H1 (cell line): ENCODE results near the gene TLE4. TPM values are rescaled to one million over a fixed set of nuclear protein-coding genes. Genes with fewer than 3 reads are reported as not detected.

Experiments used
- CTCF ChIA-PET: fragments of 300-600 bp; sonication (Branson Sonifier 250); formaldehyde crosslinking; loops from one replicate; lab custom pipeline; 2021; ENCODE audit not compliant: partially characterized antibody; lab: Charles Lee
- POLR2A ChIA-PET: fragments of 300-600 bp; sonication (Branson Sonifier 250); formaldehyde crosslinking; loops from one replicate; lab custom pipeline; 2021; ENCODE audit warnings: inconsistent platforms; ENCODE audit not compliant: partially characterized antibody; lab: Charles Lee
- DNase-seq, 2 experiments: peaks; one replicate each; pipeline versions ENCODE4 v3.0.0 to v3.0.0-alpha.2; 2010 to 2022; ENCODE audit warnings: low spot score in 2 of 2, low read depth in 1 of 2, mixed read lengths in 1 of 2
- FAIRE-seq: peaks from 2 replicates; lab custom pipeline; 2011; peaks lifted over from hg19 to GRCh38; lab: Jason Lieb, UNC
- H2AFZ ChIP-seq: 2 replicates; pipeline ENCODE4 v1.8.1; 2012; ENCODE audit warnings: low read length, inconsistent platforms
- H2AK5ac ChIP-seq: 2 replicates; pipeline ENCODE4 v1.6.1; 2013; ENCODE audit warnings: low read depth, low read length
- H2BK120ac ChIP-seq: replicated peaks from 2 replicates; pipeline ENCODE3; 2013; ENCODE audit warnings: low read depth, low read length, inconsistent platforms
- H2BK12ac ChIP-seq: 2 replicates; pipeline ENCODE4 v1.6.1; 2013; ENCODE audit warnings: low read depth, low read length
- H2BK15ac ChIP-seq: 2 replicates; pipeline ENCODE4 v1.6.1; 2013; ENCODE audit warnings: low read length
- H2BK20ac ChIP-seq: 2 replicates; pipeline ENCODE4 v1.6.1; 2013; ENCODE audit warnings: low read length
- H2BK5ac ChIP-seq: 2 replicates; pipeline ENCODE4 v1.6.1; 2013; ENCODE audit warnings: low read depth, low read length
- H3K14ac ChIP-seq: 2 replicates; pipeline ENCODE4 v1.6.1; 2013; ENCODE audit warnings: inconsistent platforms; ENCODE audit not compliant: insufficient read length
- H3K18ac ChIP-seq: 2 replicates; pipeline ENCODE4 v1.6.1; 2013; ENCODE audit warnings: low read length; ENCODE audit errors: extremely low read depth
- H3K23ac ChIP-seq: 2 replicates; pipeline ENCODE4 v1.6.1; 2013; ENCODE audit warnings: inconsistent platforms; ENCODE audit not compliant: insufficient read length
- H3K23me2 ChIP-seq: 2 replicates; pipeline ENCODE4 v1.6.1; 2013; ENCODE audit warnings: low read depth, low read length
- H3K27ac ChIP-seq: 2 replicates; pipeline ENCODE4 v1.6.1; 2011; ENCODE audit warnings: low read depth, low read length, inconsistent platforms
- H3K27me3 ChIP-seq, 4 experiments: replicated peaks in 1 of 4; 1 replicate in 1 of 4; 2 replicates in 3 of 4; pipeline versions ENCODE4 v1.6.1 to v1.8.1; 2011 to 2013; ENCODE audit warnings: low read length in 3 of 4, mild to moderate bottlenecking in 3 of 4, inconsistent platforms in 2 of 4, mixed read lengths in 2 of 4, moderate library complexity in 1 of 4; ENCODE audit not compliant: control insufficient read depth in 3 of 4, insufficient read depth in 3 of 4; ENCODE audit errors: extremely low read depth in 1 of 4
- H3K36me3 ChIP-seq, 4 experiments: 2 replicates each; pipeline versions ENCODE4 v1.6.1 to v1.8.1; 2011 to 2013; ENCODE audit warnings: mild to moderate bottlenecking in 4 of 4, low read length in 3 of 4, moderate library complexity in 2 of 4, control low read depth in 1 of 4, inconsistent platforms in 1 of 4; ENCODE audit not compliant: insufficient read depth in 4 of 4, control insufficient read depth in 2 of 4
- H3K4ac ChIP-seq: replicated peaks from 2 replicates; pipeline ENCODE3; 2013; ENCODE audit warnings: low read length, low read depth, mixed read lengths, inconsistent platforms; ENCODE audit not compliant: insufficient read length
- H3K4me1 ChIP-seq, 4 experiments: replicated peaks in 1 of 4; 1 replicate in 1 of 4; 2 replicates in 3 of 4; pipeline versions ENCODE4 v1.6.1 to v1.8.1; 2011 to 2013; ENCODE audit warnings: low read length in 3 of 4, inconsistent platforms in 2 of 4, mixed read lengths in 1 of 4; ENCODE audit not compliant: insufficient read depth in 4 of 4, control insufficient read depth in 3 of 4
- H3K4me2 ChIP-seq, 2 experiments: 2 replicates each; pipeline versions ENCODE4 v1.6.1 to v1.8.1; 2011 to 2013; ENCODE audit warnings: low read depth in 2 of 2, low read length in 2 of 2, control low read depth in 1 of 2, inconsistent platforms in 1 of 2, mild to moderate bottlenecking in 1 of 2; ENCODE audit not compliant: insufficient read depth in 1 of 2
- H3K4me3 ChIP-seq, 4 experiments: fragments of 200-600, 300-600 bp in 1 of 4; sonication (generic), shearing (Covaris generic), sonication (Bioruptor Twin) in 1 of 4; 2 replicates each; pipeline versions ENCODE4 v1.5.1 to v1.8.1; 2011 to 2016; ENCODE audit warnings: low read length in 4 of 4, low read depth in 3 of 4, control low read depth in 2 of 4, inconsistent platforms in 2 of 4, mild to moderate bottlenecking in 2 of 4, mixed read lengths in 1 of 4, moderate library complexity in 1 of 4; ENCODE audit not compliant: insufficient read depth in 2 of 4; ENCODE audit errors: extremely low read depth in 1 of 4
- H3K56ac ChIP-seq: replicated peaks from 2 replicates; pipeline ENCODE3; 2013; ENCODE audit warnings: low read depth, mild to moderate bottlenecking, mixed read lengths, low read length, inconsistent platforms; ENCODE audit not compliant: insufficient read length
- H3K79me1 ChIP-seq: 2 replicates; pipeline ENCODE4 v1.6.1; 2013; ENCODE audit warnings: low read depth, low read length, control low read depth
- H3K79me2 ChIP-seq, 2 experiments: 2 replicates each; pipeline versions ENCODE4 v1.6.1 to v1.8.1; 2012 to 2013; ENCODE audit warnings: low read length in 2 of 2, mild to moderate bottlenecking in 2 of 2, inconsistent platforms in 1 of 2; ENCODE audit not compliant: insufficient read depth in 2 of 2, control insufficient read depth in 1 of 2
- H3K9ac ChIP-seq, 4 experiments: replicated peaks in 1 of 4; 1 replicate in 1 of 4; 2 replicates in 3 of 4; pipeline versions ENCODE4 v1.6.1 to v1.8.1; 2011 to 2013; ENCODE audit warnings: low read depth in 3 of 4, low read length in 3 of 4, control low read depth in 2 of 4, mild to moderate bottlenecking in 2 of 4, moderate library complexity in 2 of 4, inconsistent platforms in 1 of 4; ENCODE audit errors: extremely low read depth in 1 of 4
- H3K9me3 ChIP-seq, 2 experiments: 2 replicates each; pipeline versions ENCODE4 v1.6.1 to v1.8.1; 2012 to 2013; ENCODE audit warnings: mild to moderate bottlenecking in 2 of 2, moderate library complexity in 2 of 2, control low read depth in 1 of 2, inconsistent platforms in 1 of 2, low read depth in 1 of 2, low read length in 1 of 2, mixed read lengths in 1 of 2; ENCODE audit not compliant: insufficient read depth in 2 of 2
- H4K20me1 ChIP-seq, 2 experiments: replicated peaks in 1 of 2; 2 replicates each; pipeline versions ENCODE3 to v1.8.1; 2011 to 2013; ENCODE audit warnings: inconsistent platforms in 2 of 2, low read length in 2 of 2, mild to moderate bottlenecking in 1 of 2; ENCODE audit not compliant: insufficient read depth in 2 of 2, control insufficient read depth in 1 of 2
- H4K5ac ChIP-seq: 2 replicates; pipeline ENCODE4 v1.6.1; 2013; ENCODE audit warnings: low read length, low read depth, mixed read lengths, inconsistent platforms; ENCODE audit not compliant: insufficient read length
- H4K8ac ChIP-seq: 2 replicates; pipeline ENCODE4 v1.8.0; 2013; ENCODE audit warnings: mild to moderate bottlenecking, moderate library complexity, low read length, inconsistent platforms; ENCODE audit not compliant: insufficient read depth; ENCODE audit errors: extremely low read depth
- H4K91ac ChIP-seq: replicated peaks from 2 replicates; pipeline ENCODE3; 2013; ENCODE audit warnings: low read length, mixed read lengths, inconsistent platforms; ENCODE audit not compliant: insufficient read length
- EZH2 ChIP-seq: fragments of 200-600 bp; sonication (generic); IDR thresholded peaks from 2 replicates; pipeline ENCODE4 v1.7.1; 2012; ENCODE audit warnings: low read depth, mild to moderate bottlenecking, moderate library complexity, low read length, inconsistent platforms; ENCODE audit not compliant: severe bottlenecking
- SP2 ChIP-seq: IDR thresholded peaks from 2 replicates; pipeline ENCODE4 v1.6.1; 2012; ENCODE audit warnings: mild to moderate bottlenecking, low read length, inconsistent platforms
- TBP ChIP-seq: IDR thresholded peaks from 2 replicates; pipeline ENCODE4 v1.6.1; 2011; ENCODE audit warnings: low read depth, low read length, improper control_type of control experiment
- TEAD4 ChIP-seq: IDR thresholded peaks from 2 replicates; pipeline ENCODE4 v1.6.1; 2012; ENCODE audit warnings: low read depth, low read length, inconsistent platforms, mixed read lengths
- WGBS, 2 experiments: shearing (Covaris generic) in 1 of 2; methylation state at CpG; one replicate each; pipeline versions ENCODE4 v1.1.6 to v1.1.7; 2013 to 2015; ENCODE audit warnings: low lambda C conversion rate in 2 of 2, mixed read lengths in 2 of 2, inconsistent platforms in 1 of 2, low coverage in 1 of 2, missing lambda C conversion rate in 1 of 2; ENCODE audit not compliant: insufficient replicate concordance in 2 of 2, insufficient coverage in 1 of 2, insufficient read length in 1 of 2; ENCODE audit errors: extremely low coverage in 1 of 2, missing lambda C conversion rate in 1 of 2; 5-methylcytosine and 5-hydroxymethylcytosine counted together
- polyA plus RNA-seq, 7 experiments: library from polyadenylated mRNA; depleted of rRNA in 3 of 7; stranded (reverse) in 5 of 7; unstranded in 2 of 7; fragments of >200 nt in 5 of 7; fragments of 200-250 nt in 2 of 7; gene quantifications; 1 replicate in 5 of 7; 2 replicates in 1 of 7; 4 replicates in 1 of 7; pipeline versions ENCODE4 v1.2.1 to v1.2.3, GENCODE V29; 2011 to 2013; ENCODE audit warnings: missing spikeins in 2 of 7, mixed read lengths in 2 of 7
- total RNA-seq: library from RNA; stranded (reverse); fragmentation: NEBNext Ultra II Directional; extraction: Animal tissue kit (Norgen Biotek cat#: 25700); gene quantifications from 2 replicates; pipeline ENCODE4 v1.2.1, GENCODE V29; 2021

TLE4 gene
- total and polyA plus RNA-seq, 2 of the 8 experiments (the other 6 are each of a cell fraction or from before 2014, with no cell fraction given), result 32.4 to 36.9 TPM

GRCh38 chr9:79708541-79708940, 136.8 kb downstream of the TLE4 start:
- Histone ChIP-seq H4K5ac (no peak overlapping the region), H4K8ac (no peak overlapping the region; the same call in 1 of the 2 replicates), H3K27me3 (no peaks in the 10 kb centered on the region), H4K91ac (no peak overlapping the region), H3K9me3 (no peaks in the 10 kb centered on the region), H2BK20ac (no peak overlapping the region), H3K4me2 (no peak overlapping the region), H2AFZ (no peak overlapping the region), H3K4me1 (peaks cover 2 to 4% (median 3%) of the 10 kb centered on the region in 4 experiments; a peak in 4 of 7 replicates), H3K56ac (no peak overlapping the region), H3K18ac (no peak overlapping the region), H2AK5ac (no peak overlapping the region), H3K4me3 (no peak overlapping the region), H2BK5ac (no peak overlapping the region), H3K79me2 (no peaks in the 10 kb centered on the region), H3K27ac (no peak overlapping the region), H3K79me1 (no peaks in the 10 kb centered on the region), H2BK120ac (no peak overlapping the region), H2BK15ac (no peak overlapping the region), H2BK12ac (no peak overlapping the region), H4K20me1 (no peaks in the 10 kb centered on the region), H3K23ac (no peak overlapping the region), H3K23me2 (no peaks in the 10 kb centered on the region; the same call in 1 of the 2 replicates), H3K14ac (no peak overlapping the region), H3K36me3 (peaks cover 4 to 31% (median 10%) of the 10 kb centered on the region in 4 experiments; a peak in 6 of 8 replicates), H3K4ac (no peak overlapping the region), H3K9ac (no peak overlapping the region)
- WGBS, 2 experiments, result 99% methylated on average over 13 of the region's 13 CpGs; no CpG with 5 or more reads in 1 of the 2 experiments
- FAIRE-seq, result no peak
- TF ChIP-seq EZH2, result no peak
- TF ChIP-seq SP2, result no peak
- no peak for TF ChIP-seq TEAD4
- no peak for TF ChIP-seq TBP
- ChIA-PET POLR2A (no interaction called here), CTCF (interaction anchor here (0.7 to 1.3 kb wide), 3 partner anchors 8 to 49 kb away, joined by 3 to 4 read pairs (median 4); no protein-coding TSS in a partner anchor)
- DNase-seq, result no peak
